ENCODE measurements around the gene MRPL40. TPM values are rescaled to one million over a fixed set of nuclear protein-coding genes. Genes with fewer than 3 reads are reported as not detected.

Gene MRPL40
- total and polyA plus RNA-seq, 2 experiments from 2014 or later, result 15.5 to 53.5 TPM

DNA sequence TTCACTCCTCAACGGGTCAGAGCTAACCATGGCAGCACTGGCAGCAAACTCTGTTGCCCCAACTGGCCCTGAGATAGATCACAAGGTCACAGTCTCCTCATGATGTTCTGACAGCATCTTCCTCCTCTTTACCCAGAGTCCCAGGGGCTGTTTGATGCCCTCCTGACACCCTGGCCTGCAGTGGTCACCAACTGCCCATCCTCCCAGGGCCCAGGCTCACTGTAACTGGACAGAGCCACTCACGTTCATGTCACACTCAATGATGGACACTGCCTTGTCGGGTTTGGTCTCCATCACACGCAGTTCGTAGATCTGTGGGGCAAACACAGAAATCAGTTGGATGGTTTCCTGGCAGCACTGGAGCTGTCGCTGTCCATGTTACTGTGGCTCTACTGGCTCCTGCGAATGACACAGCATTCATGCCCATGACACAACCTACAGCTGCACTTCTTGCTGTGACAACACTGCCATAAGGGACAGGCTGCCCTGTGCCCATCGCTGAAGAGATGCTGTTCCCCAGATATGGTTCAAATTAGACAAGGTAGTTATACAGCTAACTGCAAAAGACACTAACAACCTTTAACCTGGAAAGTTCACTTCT is 25.6 kb downstream of the MRPL40 start:
- H3K36me3 ChIP-seq (ENCODE audit: insufficient read depth), result peaks cover 43% of the 10 kb centered on the region
- no peak for TF ChIP-seq JUNB (IDR thresholded peaks at IDR 0.05; ENCODE audit: unreplicated experiment)
- no peak for TF ChIP-seq ZNF114 (CRISPR knock-in tag; IDR thresholded peaks at IDR 0.05)
- TF ChIP-seq EZH2phosphoT487 (IDR thresholded peaks at IDR 0.05; ENCODE audit: unreplicated experiment), result no peak
- TF ChIP-seq, protein P1, sequence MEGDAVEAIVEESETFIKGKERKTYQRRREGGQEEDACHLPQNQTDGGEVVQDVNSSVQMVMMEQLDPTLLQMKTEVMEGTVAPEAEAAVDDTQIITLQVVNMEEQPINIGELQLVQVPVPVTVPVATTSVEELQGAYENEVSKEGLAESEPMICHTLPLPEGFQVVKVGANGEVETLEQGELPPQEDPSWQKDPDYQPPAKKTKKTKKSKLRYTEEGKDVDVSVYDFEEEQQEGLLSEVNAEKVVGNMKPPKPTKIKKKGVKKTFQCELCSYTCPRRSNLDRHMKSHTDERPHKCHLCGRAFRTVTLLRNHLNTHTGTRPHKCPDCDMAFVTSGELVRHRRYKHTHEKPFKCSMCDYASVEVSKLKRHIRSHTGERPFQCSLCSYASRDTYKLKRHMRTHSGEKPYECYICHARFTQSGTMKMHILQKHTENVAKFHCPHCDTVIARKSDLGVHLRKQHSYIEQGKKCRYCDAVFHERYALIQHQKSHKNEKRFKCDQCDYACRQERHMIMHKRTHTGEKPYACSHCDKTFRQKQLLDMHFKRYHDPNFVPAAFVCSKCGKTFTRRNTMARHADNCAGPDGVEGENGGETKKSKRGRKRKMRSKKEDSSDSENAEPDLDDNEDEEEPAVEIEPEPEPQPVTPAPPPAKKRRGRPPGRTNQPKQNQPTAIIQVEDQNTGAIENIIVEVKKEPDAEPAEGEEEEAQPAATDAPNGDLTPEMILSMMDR (conservative IDR thresholded peaks at IDR 0.05; ENCODE audit: low read depth in 2 of 2), result no peak
- no peak for TF ChIP-seq EZH2 (IDR thresholded peaks at IDR 0.05; ENCODE audit: low read depth, unreplicated experiment)
- no peak for TF ChIP-seq REST (IDR thresholded peaks at IDR 0.05; ENCODE audit: unreplicated experiment)
- no peak for TF ChIP-seq NANOG (IDR thresholded peaks at IDR 0.05; ENCODE audit: borderline replicate concordance)
- TF ChIP-seq, protein P2, sequence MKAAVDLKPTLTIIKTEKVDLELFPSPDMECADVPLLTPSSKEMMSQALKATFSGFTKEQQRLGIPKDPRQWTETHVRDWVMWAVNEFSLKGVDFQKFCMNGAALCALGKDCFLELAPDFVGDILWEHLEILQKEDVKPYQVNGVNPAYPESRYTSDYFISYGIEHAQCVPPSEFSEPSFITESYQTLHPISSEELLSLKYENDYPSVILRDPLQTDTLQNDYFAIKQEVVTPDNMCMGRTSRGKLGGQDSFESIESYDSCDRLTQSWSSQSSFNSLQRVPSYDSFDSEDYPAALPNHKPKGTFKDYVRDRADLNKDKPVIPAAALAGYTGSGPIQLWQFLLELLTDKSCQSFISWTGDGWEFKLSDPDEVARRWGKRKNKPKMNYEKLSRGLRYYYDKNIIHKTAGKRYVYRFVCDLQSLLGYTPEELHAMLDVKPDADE (IDR thresholded peaks at IDR 0.05), result no peak
- no peak for TF ChIP-seq POLR2AphosphoS5 (IDR thresholded peaks at IDR 0.05; ENCODE audit: low read depth)
- TF ChIP-seq ZNF331 (CRISPR knock-in tag; IDR thresholded peaks at IDR 0.05; ENCODE audit: low read depth), result no peak
- TF ChIP-seq CREB1 (CRISPR knock-in tag; IDR thresholded peaks at IDR 0.05; ENCODE audit: low read depth), result no peak
- no peak for TF ChIP-seq STAT1 (IDR thresholded peaks at IDR 0.05; ENCODE audit: unreplicated experiment)
- ATAC-seq, result no peak
- H2AFZ ChIP-seq, result no peak overlapping the region
- H3K4me2 ChIP-seq, result no peak overlapping the region
- DNase-seq (ENCODE audit: low spot score), result no peak
- no peaks in the 10 kb centered on the region for H3F3A ChIP-seq (replicated peaks; ENCODE audit: low read depth)
- H3K27ac ChIP-seq (ENCODE audit: low read depth), result no peak overlapping the region
- no peak overlapping the region for H3K27ac Mint-ChIP-seq
- peaks cover 10% of the 10 kb centered on the region for H4K20me1 ChIP-seq (replicated peaks; ENCODE audit: insufficient read depth)
- peaks cover 7% of the 10 kb centered on the region for H3K4me1 Mint-ChIP-seq
- no peak overlapping the region for H3K4me3 Mint-ChIP-seq
- H3K79me2 ChIP-seq (replicated peaks; ENCODE audit: insufficient read depth), result no peaks in the 10 kb centered on the region; the same call in 1 of the 2 replicates
- no peaks in the 10 kb centered on the region for H3K9me2 ChIP-seq (ENCODE audit: insufficient read depth)
- peaks cover 67% of the 10 kb centered on the region for H3K36me3 Mint-ChIP-seq (ENCODE audit: low read depth)
- no peaks in the 10 kb centered on the region for H3K9me3 Mint-ChIP-seq
- no peak overlapping the region for H3K4me3 ChIP-seq
- no peaks in the 10 kb centered on the region for H3K4me1 ChIP-seq (ENCODE audit: insufficient read depth)
- no peaks in the 10 kb centered on the region for H3K27me3 ChIP-seq (ENCODE audit: insufficient read depth)
- H3K27me3 Mint-ChIP-seq (ENCODE audit: insufficient read depth, low read depth, poor library complexity), result no peaks in the 10 kb centered on the region

Data from GM23338 (cell line).